T follicular helper cell (primary cell): ENCODE data around the gene PSMD14.

ENCODE experiments used
- DNase-seq: peaks from one replicate; pipeline ENCODE4 v3.0.0-alpha.2; 2020; ENCODE audit warnings: low read depth

PSMD14 gene

DNA sequence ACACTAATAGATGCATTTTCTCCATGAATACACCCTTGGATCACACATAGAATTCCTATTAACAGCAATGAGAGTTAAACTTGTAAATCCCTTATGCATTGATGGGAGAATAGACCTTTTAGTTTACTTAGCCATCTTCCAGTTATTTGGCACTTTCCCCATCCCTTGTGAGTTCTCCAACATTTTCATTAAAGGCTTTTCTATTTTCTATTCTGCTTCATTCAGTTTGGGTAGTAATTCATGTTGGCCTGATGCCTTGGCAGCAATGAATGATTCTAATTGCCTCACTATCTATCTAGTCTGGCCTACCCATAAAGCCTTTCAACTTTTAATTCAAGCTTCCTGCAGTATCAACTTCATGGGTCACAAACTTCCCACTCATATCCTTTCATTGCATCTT is 140.2 kb downstream of the PSMD14 start:
- no peak for DNase-seq
